ENCODE results near the gene SFN. TPM values are rescaled to one million over a fixed set of nuclear protein-coding genes. Genes with fewer than 3 reads are reported as not detected.

Gene SFN
- total RNA-seq, 2 donors from 2014 or later, result 0.86 to 2.2 TPM

DNA sequence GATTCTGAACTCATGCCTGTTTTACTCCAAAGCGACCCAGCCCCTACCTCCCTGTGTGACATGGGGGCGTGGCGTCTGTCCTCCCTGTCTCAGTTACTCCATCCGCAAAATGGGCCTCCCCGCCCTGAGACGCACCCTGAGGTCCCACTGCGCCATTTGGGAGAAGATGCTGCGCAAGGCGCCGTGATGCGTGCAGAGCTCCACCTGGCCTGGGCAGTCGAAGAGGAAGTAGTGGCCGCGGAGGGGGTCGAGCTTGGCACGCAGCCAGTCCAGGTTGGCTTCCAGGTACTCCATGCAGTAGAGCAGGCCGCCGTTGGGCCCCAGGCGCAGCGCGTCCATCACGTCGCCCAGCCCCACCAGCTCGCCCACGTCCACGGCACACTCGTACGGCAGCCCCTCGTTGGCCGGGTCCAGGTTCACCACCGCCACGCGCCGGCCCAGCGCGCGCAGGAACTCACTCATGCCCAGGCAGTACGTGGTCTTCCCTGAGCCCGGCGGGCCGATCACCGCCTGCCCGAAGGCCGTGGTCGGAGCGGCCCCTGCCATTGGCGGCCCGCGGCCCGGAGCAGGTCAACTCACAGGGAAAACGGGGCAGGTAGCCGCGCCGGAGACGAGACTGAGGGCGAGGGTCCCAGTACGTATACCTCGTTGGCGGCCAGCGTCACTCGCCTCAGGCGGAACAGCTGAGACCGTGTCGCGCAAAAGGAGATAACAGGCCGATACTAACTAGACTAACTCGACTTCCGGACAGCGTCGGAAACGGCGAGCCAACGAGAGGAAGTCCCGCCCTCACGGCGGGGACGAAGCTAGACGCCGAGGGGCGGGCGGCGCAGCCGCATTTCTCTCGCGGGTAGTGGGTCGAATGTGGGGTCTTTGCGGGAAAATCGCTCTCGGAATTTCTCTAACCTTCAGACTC is 26.9 kb downstream of the SFN start, which contains the start of gene GPN2:
Gene GPN2 (minus strand): TSS at position 733 of the 916 bp plus-strand sequence. CDS start 187 bp downstream, at position 546.
- Mint-ChIP-seq H3K9me3 (no peaks in the 10 kb centered on the region), H3K4me3 (peak within 1 kb of the TSS; percentile 93), H3K36me3 (ENCODE audit: insufficient read depth in 2 of 2) (peaks cover 18 to 20% of the 10 kb centered on the region in 2 donors), H3K27me3 (ENCODE audit: low read depth) (no peaks in the 10 kb centered on the region), H3K4me1 (ENCODE audit: low read depth) (peaks cover 37% of the 10 kb centered on the region), H3K27ac (peak within 1 kb of the TSS; percentile 92)
- ATAC-seq (replicated peaks in 1 of 2) (peak; percentile 98), DNase-seq (peak; percentile 85)

DNA sequence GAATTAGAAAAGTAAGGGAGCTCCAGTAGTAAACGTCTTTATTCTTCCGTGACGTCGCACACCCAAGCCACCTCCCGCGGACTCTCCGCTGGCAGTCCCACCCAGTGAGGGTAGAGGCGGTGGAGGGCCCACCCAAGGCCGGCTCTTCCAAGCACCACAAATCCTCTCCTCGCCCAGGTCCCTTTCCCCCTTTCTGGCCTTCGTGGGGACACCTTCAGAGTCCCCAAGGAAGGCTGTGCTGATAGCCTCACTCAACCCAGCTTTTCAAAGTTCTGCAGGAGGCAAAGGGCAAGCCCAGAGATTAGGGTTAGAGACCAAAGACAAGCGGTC is 27.5 kb downstream of the SFN start:
- H3K9me3 Mint-ChIP-seq, result no peaks in the 10 kb centered on the region
- peaks cover 14 to 16% of the 10 kb centered on the region in 2 donors for H3K36me3 Mint-ChIP-seq (ENCODE audit: insufficient read depth in 2 of 2)
- peak overlapping the region; percentile 93 for H3K4me3 Mint-ChIP-seq
- no peaks in the 10 kb centered on the region for H3K27me3 Mint-ChIP-seq (ENCODE audit: low read depth)
- peak; percentile 43 to 47 for ATAC-seq (replicated peaks in 1 of 2)
- peaks cover 42% of the 10 kb centered on the region for H3K4me1 Mint-ChIP-seq (ENCODE audit: low read depth)
- H3K27ac Mint-ChIP-seq, result peak overlapping the region; percentile 92
- no peak for DNase-seq

DNA sequence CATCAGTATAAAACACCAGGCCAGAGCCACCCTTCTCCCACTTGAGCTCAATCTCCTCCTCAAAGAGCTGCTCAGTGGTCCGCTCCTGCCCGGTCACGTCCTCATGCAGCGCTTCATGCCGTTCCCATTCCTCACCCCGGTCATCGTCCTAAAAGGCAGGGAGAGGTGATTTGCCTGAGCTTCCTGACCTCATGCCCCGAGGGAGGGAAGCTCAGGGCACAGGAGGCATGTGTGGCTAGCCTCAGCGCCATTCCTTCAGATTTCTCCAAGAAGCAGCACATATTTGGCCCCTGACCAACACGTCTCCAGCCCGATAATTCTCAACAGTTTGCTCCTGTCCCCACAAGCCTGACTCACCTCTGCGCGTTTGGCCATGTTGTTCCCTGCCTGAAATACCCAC is 31.3 kb downstream of the SFN start:
- no peaks in the 10 kb centered on the region for H3K9me3 Mint-ChIP-seq
- no peaks in the 10 kb centered on the region for H3K27me3 Mint-ChIP-seq (ENCODE audit: low read depth)
- no peak overlapping the region for H3K27ac Mint-ChIP-seq
- H3K36me3 Mint-ChIP-seq (ENCODE audit: insufficient read depth in 2 of 2), result peaks cover 11 to 12% of the 10 kb centered on the region in 2 donors
- no peak overlapping the region for H3K4me3 Mint-ChIP-seq
- ATAC-seq (replicated peaks in 1 of 2) (no peak), DNase-seq (no peak)
- peaks cover 43% of the 10 kb centered on the region for H3K4me1 Mint-ChIP-seq (ENCODE audit: low read depth)

DNA sequence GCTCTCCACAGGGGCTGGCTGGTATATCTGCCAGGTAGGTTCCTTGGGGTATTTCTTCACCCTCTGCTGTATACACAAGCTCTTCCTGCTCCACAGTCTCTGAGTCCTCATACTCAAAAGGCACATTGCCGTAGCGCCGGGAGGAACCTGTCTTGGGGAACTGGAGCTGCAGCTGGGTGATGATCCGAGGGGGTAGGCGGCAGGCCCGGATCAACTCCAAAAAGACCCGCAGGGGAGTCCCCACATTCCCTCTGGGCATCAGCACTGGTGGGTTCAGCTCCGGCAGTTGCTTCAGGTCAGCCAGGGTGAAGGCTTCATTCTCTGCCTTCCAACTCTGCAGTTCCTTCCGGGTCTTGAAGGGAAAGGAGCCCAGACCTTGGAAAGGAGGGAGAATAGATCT is 34.4 kb downstream of the SFN start:
- H3K4me3 Mint-ChIP-seq, result no peak overlapping the region
- peaks cover 10 to 11% of the 10 kb centered on the region in 2 donors for H3K36me3 Mint-ChIP-seq (ENCODE audit: insufficient read depth in 2 of 2)
- H3K27ac Mint-ChIP-seq, result no peak overlapping the region
- peaks cover 42% of the 10 kb centered on the region for H3K4me1 Mint-ChIP-seq (ENCODE audit: low read depth)
- DNase-seq, result no peak
- H3K27me3 Mint-ChIP-seq (ENCODE audit: low read depth), result no peaks in the 10 kb centered on the region
- H3K9me3 Mint-ChIP-seq, result no peaks in the 10 kb centered on the region
- ATAC-seq (replicated peaks in 1 of 2), result no peak

DNA sequence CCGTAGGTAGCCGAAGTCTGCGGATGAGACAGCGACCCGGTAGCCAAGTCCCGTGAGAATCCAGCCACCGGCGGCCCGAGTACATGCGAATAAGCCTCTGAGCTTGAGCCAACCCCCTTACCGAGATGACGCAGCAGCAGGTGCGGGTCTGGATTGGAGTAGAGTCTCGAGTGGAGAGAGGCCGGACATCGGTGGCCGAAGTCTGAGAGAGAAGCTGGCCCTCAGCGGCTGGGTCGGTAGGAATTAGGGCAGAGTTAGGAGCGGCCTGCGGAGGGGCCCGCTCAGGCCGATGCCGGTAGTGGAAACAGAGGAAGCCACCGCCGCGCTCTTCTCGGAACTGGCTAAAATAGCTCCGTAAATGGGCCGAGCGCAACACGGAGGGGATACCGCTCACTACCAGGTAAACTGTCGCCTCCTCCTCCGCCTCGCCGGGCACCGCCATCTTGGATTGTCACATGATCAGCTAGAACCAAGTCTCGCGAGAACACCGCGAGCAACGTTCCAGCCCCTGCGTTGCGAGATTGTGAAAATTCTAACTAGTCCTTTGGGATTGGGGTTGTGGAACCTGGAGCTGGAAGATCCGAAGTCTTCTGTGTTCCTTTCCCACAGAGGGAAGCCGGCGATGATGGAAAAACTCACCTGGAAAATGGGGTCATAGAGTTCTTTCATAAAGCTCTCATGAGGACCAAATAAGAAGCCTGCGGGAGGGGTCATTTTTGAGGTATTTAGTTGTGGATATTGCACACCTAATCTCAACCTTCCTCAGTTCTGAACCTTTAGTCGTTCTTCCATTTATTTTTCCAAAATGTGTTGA is 37.3 kb downstream of the SFN start, which contains the start of gene GPATCH3:
Gene GPATCH3 (minus strand): TSS at position 467 of the 814 bp plus-strand sequence. CDS start 25 bp downstream, at position 442.
- Mint-ChIP-seq H3K27me3 (ENCODE audit: low read depth) (no peaks in the 10 kb centered on the region), H3K4me3 (peak within 1 kb of the TSS; percentile 95 to 100), H3K4me1 (ENCODE audit: low read depth) (peaks cover 33% of the 10 kb centered on the region), H3K9me3 (no peaks in the 10 kb centered on the region), H3K36me3 (ENCODE audit: insufficient read depth in 2 of 2) (peaks cover 4 to 7% of the 10 kb centered on the region in 2 donors), H3K27ac (peak within 1 kb of the TSS; percentile 99)
- ATAC-seq (replicated peaks in 1 of 2) (peak; percentile 92 to 93), DNase-seq (peak; percentile 88 to 92)

DNA sequence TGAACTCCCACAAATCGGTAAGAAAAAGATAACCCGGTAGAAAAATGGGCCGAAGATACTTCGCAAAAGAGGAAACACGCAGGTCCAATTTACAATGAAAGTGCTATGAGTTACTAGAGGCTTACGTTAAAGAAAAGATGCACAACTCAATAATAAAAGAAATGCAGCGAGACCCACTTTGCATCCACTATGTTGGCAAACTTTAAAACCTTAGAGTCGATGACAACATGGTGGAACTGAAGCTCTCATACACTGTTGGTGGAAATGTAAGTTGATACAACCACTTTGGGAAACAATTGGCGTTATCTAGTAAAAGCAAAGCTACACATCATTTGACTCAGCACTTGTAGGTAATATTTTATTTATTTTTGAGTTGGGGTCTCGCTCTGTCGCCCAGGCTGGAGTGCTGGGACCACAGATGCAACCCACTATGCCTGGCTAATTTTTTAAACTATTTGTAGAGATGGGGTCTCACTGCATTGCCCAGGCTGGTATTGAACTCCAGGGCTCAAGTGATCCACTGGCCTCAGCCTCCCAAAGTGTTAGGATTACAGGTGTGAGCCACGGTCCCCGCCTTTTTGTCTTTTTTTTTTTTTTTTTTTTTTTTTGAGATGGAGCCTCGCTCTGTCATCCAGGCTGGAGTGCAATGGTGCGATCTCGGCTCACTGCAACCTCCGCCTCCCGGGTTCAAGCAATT is 38.0 kb downstream of the SFN start:
- Mint-ChIP-seq H3K4me3 (peak overlapping the region; percentile 95 to 100), H3K27ac (peak overlapping the region; percentile 99), H3K9me3 (no peaks in the 10 kb centered on the region), H3K4me1 (ENCODE audit: low read depth) (peaks cover 32% of the 10 kb centered on the region), H3K27me3 (ENCODE audit: low read depth) (no peaks in the 10 kb centered on the region), H3K36me3 (ENCODE audit: insufficient read depth in 2 of 2) (peaks cover 4 to 7% of the 10 kb centered on the region in 2 donors)
- DNase-seq (no peak), ATAC-seq (replicated peaks in 1 of 2) (no peak)

DNA sequence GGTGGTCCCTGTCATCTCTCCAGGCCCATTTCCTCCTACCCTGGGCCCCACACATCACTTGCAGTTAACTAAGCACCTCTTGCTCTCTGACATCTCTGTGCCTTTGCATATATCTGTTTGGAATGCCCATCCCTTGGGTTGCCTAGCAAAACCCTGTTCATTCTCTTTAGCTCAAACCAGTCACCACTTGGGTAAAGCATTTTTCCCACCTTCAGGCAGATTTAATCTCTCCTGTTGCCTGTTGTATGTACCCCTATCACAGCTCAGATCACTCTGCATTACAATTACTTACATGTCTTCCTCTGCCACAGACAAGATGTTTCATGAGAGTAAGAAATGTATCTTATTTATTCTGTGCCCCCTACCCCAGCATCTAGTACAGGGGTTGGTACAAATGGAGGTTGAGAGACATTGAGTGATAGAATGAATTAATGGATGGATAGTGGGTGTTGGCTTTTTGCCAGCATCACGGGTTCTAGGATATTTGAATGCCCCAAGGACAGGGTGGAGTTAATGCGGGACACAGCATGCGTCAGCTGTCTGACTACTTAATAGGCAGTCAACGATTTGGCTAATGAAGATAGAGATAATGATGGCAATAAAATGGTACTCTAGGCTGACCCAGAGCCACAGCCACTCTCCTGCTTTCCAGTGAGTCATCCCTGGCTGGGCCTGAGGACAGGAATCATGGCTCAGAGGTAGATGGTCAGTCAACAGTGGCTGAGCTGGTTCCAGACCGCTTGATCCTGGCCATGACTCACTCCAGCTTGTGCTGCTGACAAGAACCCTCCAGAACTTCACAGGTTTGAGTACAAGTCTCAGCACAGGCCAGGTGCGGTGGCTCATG is 44.3 kb downstream of the SFN start:
- ATAC-seq (replicated peaks in 1 of 2) (no peak), DNase-seq (no peak)
- H3K27ac Mint-ChIP-seq, result no peak overlapping the region
- no peaks in the 10 kb centered on the region for H3K27me3 Mint-ChIP-seq (ENCODE audit: low read depth)
- H3K4me3 Mint-ChIP-seq, result no peak overlapping the region
- H3K36me3 Mint-ChIP-seq (ENCODE audit: insufficient read depth in 2 of 2), result no peaks in the 10 kb centered on the region
- H3K4me1 Mint-ChIP-seq (ENCODE audit: low read depth), result no peaks in the 10 kb centered on the region
- no peaks in the 10 kb centered on the region for H3K9me3 Mint-ChIP-seq

DNA sequence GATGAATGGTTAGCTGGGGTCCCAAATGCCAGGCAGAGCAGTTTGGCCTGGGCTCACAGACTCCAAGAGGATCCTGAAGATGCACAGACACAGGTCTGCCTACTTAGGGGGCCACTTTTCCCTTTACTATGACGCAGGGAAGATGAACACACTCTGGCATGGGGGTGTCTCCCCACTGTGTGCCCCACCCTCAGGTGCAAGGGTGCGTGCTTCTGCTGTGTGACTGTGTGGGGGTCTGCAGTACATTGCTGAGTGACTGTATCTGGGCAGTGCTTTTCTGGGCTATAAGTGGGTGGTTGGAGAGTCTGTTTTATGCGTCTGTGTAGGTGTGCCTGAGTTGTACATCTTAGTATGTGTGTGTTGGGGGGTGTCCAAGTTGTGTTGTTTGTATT is 47.0 kb downstream of the SFN start:
- H3K4me3 Mint-ChIP-seq, result no peak overlapping the region
- no peaks in the 10 kb centered on the region for H3K27me3 Mint-ChIP-seq (ENCODE audit: low read depth)
- ATAC-seq (replicated peaks in 1 of 2), result no peak
- H3K9me3 Mint-ChIP-seq, result no peaks in the 10 kb centered on the region
- DNase-seq, result no peak
- H3K36me3 Mint-ChIP-seq (ENCODE audit: insufficient read depth in 2 of 2), result no peaks in the 10 kb centered on the region
- no peak overlapping the region for H3K27ac Mint-ChIP-seq
- H3K4me1 Mint-ChIP-seq (ENCODE audit: low read depth), result no peaks in the 10 kb centered on the region

DNA sequence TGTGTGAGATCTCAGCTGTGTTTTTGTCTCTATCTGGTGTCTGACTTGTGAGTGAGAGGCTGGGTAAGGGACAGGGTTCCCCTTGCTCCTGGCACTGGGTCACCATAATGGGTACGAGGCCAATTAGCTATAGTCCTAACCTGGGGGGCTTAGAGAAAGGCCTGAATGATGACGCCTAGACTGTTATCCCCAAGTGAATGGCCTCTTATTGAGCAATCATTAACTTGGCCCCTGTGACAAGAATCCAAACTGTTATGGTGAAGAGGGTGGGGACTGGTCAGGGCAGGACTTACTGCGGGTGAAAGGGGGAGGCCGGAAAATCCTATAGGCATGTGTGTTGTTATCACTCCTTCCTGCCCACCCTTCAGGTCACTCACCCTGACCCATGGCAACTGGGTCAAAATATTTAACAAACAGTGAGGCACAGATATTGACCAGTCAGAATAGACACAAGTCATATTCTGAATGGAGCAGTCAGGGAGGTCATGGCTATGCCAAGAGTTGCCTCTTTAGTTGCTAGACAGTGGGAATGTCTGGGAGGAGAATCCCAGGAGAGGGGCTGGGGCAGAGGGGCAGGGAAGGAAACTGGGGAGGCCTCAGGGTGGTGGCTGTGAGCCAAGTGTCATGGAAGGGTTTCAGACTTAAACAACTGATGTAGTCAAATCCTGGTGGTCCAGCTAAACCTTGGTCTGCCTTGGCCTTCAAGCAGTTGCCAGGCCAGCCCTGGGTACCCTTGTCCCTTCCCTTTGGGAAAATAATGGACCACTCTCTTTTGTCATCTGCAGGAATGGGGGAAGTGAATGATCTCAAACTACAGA is 47.6 kb downstream of the SFN start:
- no peak for ATAC-seq (replicated peaks in 1 of 2)
- Mint-ChIP-seq H3K9me3 (no peaks in the 10 kb centered on the region), H3K36me3 (ENCODE audit: insufficient read depth in 2 of 2) (no peaks in the 10 kb centered on the region), H3K4me1 (ENCODE audit: low read depth) (no peaks in the 10 kb centered on the region), H3K27ac (no peak overlapping the region), H3K27me3 (ENCODE audit: low read depth) (no peaks in the 10 kb centered on the region), H3K4me3 (no peak overlapping the region)
- no peak for DNase-seq

DNA sequence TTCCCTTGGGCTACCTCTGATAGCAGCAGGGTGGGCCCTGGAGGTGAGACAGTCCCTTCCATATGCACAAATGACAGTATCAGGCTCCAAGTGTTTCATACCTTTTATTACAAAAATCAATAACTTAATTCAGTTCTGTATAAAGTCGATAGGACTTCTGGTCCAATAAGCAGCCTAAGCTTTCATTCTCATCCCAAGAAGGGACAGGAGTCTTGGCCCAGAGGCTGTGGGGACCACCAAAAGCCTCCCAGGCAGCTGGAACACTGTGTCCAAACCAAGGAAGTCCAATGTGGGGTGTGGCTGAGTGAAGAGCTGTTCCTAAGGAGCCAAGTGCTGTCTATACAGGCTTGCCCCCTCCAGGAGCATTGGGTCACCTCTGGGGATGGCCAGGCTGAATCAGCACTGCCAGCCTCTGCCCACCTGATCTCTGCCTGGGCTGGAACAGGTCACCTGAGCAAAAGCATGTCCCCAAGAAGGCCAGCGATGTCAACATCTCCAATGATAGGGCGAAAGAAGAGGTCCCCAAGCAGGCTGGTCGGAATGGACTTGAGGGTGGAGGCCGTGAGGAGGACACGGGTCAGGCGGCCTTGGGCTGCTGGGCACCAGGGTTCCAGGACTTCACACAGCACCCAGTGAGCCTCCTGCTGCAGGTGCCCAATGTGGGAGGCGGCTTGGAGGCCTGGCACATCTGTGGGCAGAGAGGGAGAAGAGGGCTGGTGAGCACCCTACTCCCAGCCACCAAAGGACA is 48.6 kb downstream of the SFN start:
- ATAC-seq (replicated peaks in 1 of 2), result no peak
- no peaks in the 10 kb centered on the region for H3K4me1 Mint-ChIP-seq (ENCODE audit: low read depth)
- H3K36me3 Mint-ChIP-seq (ENCODE audit: insufficient read depth in 2 of 2), result no peaks in the 10 kb centered on the region
- no peak overlapping the region for H3K27ac Mint-ChIP-seq
- no peak overlapping the region for H3K4me3 Mint-ChIP-seq
- H3K27me3 Mint-ChIP-seq (ENCODE audit: low read depth), result no peaks in the 10 kb centered on the region
- H3K9me3 Mint-ChIP-seq, result no peaks in the 10 kb centered on the region
- no peak for DNase-seq

DNA sequence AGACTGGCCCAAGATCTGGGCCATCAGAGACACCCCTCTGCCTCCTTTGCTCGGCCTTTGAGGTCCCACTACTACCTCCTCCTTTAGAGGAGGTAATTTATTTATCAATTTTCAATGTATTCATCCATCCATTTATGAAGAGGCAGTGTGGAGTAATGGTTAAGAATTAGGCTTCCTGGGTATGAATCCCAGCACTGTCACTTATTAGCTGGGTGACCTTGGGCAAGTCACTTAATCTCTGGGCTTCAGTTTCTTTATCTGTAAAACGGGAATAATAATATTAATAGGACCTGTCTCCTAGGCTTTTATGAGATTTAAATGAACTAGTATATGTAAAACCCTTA is 49.2 kb downstream of the SFN start:
- no peaks in the 10 kb centered on the region for H3K9me3 Mint-ChIP-seq
- DNase-seq, result no peak
- ATAC-seq (replicated peaks in 1 of 2), result no peak
- no peak overlapping the region for H3K4me3 Mint-ChIP-seq
- no peaks in the 10 kb centered on the region for H3K27me3 Mint-ChIP-seq (ENCODE audit: low read depth)
- H3K27ac Mint-ChIP-seq, result no peak overlapping the region
- H3K36me3 Mint-ChIP-seq (ENCODE audit: insufficient read depth in 2 of 2), result no peaks in the 10 kb centered on the region
- no peaks in the 10 kb centered on the region for H3K4me1 Mint-ChIP-seq (ENCODE audit: low read depth)
